GM18861 (cell line): ENCODE measurements around the gene KIR2DL4.
"Not testable (repeated sequence)": the region's sequence is repeated elsewhere in the genome, so short reads cannot be mapped to it uniquely, and the experiment has no call there.

Experiments
- ATAC-seq: cut with Tn5 transposase; IDR thresholded peaks from one replicate; pipeline ENCODE4 v1.9.1; 2021; ENCODE audit not compliant: unreplicated experiment

The KIR2DL4 gene

GRCh38 chr19:54804101-54804500, 691 bp downstream of the KIR2DL4 start:
- ATAC-seq: no peak

DNA sequence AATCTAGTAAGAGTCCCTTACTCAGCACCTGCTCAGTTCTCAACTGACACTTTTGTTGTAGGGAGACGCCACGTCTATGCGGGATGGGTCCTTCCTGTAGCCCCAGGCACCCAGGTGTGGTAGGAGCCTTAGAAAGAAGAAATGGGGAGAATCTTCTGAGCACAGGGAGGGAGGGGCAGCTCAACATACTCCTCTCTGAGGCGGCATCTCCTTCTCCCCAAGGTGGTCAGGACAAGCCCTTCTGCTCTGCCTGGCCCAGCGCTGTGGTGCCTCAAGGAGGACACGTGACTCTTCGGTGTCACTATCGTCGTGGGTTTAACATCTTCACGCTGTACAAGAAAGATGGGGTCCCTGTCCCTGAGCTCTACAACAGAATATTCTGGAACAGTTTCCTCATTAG, 1.2 kb downstream of the KIR2DL4 start:
- no peak for ATAC-seq

DNA sequence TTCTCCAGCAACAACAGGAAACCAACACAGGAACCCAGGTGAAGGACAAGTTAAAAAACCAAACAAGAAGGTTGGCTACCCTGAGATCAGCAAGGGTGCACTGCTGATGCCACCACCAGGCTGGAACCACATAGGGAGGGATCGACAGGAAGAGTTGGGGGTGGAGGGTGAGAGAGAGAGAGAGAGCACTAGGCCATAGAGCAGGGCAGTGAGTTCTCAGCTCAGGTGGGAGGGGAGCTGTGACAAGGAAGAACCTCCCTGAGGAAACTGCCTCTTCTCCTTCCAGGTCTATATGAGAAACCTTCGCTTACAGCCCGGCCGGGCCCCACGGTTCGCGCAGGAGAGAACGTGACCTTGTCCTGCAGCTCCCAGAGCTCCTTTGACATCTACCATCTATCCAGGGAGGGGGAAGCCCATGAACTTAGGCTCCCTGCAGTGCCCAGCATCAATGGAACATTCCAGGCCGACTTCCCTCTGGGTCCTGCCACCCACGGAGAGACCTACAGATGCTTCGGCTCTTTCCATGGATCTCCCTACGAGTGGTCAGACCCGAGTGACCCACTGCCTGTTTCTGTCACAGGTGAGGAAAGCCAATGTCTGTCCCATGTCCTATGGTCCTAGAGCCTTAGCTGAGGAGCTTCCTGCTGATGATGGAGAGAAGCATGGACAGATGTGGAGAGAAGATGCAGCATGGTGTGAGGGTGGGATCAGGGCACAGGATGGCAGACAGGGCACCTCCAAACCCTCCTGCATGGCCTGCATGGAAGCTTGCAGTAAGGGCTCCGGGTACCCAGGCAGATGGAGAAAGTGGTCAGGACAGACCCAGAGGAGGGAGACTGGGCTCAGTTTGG, 2.5 kb downstream of the KIR2DL4 start:
- no peak for ATAC-seq

DNA sequence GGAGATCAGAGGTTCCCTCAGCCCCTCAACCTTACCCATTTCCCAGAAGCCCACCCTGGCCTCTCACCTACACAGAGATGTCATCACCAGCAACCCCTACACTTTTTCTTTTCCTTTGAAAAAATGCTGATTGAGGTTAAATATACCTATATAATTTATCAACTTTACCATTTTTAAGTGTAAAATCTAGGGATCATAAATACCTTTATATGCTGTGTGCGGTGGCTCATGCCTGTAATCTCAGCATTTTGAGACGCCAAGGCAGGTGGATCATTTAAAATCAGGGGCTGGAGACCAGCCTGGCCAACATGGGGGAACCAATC, 3.1 kb downstream of the KIR2DL4 start:
- no peak for ATAC-seq

DNA sequence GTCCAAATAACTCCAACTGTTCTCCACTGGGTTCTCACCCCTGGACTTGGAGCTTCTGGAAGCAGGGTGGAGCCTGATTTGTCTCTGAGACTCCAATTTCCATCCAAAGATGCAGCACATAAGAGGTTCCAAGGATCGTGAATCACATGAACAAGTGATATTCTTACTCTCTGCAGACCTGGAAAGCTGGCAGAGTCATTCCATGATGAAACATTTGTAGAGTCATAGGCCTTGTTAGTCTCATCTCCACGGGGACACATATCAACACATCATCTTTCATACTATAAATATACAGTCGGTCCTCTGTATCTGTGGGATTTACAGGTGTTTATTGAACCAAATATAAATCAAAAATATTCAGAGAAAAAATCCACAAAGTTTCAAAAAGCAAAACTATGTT, 11.2 kb downstream of the KIR2DL4 start:
- ATAC-seq: not testable (repeated sequence)

- ATAC-seq: not testable (repeated sequence)
Observed at GRCh38 chr19:54816251-54816650, 12.8 kb downstream of the KIR2DL4 start, which contains the start of gene KIR3DL1. KIR3DL1 (plus strand) TSS chr19:54816468.

- no peak for ATAC-seq
Observed at GRCh38 chr19:54817670-54818536, 14.5 kb downstream of the KIR2DL4 start.

DNA sequence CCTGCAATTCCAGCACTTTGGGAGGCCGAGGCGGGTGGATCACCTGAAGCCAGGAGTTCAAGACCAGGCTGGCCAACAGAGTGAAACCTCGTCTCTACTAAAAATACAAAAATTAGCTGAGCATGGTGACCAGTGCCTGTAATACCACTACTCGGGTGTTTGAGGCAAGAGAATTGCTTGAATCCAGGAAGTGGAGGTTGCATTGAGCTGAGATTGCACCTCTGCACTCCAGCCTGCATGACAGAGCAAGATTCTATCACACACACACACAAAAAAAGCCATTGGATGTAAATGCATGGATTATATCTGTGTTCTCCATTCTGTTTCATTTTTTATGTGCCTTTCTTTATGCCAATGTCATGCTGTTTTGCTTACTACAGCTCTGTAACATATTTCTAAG, 21.0 kb downstream of the KIR2DL4 start:
- ATAC-seq: not testable (repeated sequence)

- ATAC-seq: not testable (repeated sequence)
Observed at GRCh38 chr19:54825326-54825725, 21.9 kb downstream of the KIR2DL4 start.

DNA sequence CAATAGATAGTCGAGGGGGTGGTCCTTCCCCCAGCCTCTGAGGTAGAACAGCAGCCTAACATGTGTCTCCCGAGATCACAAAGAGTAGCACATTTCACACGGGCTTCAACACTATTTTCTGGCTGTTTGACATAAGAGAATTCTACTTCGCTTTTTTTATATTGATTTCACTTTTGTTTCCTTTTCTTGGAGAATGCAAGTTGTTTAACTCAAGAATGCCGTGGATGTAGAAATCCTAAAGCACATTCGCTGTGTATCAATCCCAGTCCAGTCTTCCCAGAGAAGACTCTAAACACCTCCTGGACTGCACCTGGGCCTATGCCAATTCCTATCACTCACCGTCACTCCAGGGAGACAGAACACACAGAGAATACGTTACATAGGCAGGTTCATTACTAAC, 24.7 kb downstream of the KIR2DL4 start:
- ATAC-seq: not testable (repeated sequence)

GRCh38 chr19:54832496-54832895, 29.1 kb downstream of the KIR2DL4 start, which contains the start of gene KIR2DS4:
KIR2DS4 (plus strand) TSS chr19:54832676.
- not testable (repeated sequence) for ATAC-seq

DNA sequence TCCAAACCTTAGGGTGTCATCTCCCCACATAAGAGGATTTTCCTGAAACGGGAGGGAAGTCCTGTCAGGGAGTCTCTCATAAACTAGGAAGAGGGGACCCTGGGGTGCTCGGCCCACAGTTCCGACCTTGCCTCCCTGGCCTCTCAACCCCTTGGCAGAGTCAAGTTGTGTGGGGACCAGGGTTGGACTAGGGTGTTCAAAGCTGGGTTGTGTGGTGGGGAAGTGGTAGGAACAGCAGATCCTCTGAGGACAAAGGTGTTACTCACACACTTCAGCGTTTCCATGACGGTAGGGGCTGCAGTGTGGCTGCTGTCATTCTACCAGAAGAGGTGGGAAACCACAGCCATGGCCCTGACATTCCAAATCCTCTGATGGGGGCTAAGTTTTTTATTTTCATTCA, 31.7 kb downstream of the KIR2DL4 start:
- ATAC-seq: not testable (repeated sequence)

DNA sequence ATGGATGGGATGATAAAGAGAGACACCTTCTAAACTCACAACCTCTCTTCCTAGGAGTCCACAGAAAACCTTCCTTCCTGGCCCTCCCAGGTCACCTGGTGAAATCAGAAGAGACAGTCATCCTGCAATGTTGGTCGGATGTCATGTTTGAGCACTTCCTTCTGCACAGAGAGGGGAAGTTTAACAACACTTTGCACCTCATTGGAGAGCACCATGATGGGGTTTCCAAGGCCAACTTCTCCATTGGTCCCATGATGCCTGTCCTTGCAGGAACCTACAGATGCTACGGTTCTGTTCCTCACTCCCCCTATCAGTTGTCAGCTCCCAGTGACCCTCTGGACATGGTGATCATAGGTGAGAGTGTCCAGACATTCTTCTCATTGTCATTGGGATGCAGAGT, 34.1 kb downstream of the KIR2DL4 start:
- not testable (repeated sequence) for ATAC-seq

DNA sequence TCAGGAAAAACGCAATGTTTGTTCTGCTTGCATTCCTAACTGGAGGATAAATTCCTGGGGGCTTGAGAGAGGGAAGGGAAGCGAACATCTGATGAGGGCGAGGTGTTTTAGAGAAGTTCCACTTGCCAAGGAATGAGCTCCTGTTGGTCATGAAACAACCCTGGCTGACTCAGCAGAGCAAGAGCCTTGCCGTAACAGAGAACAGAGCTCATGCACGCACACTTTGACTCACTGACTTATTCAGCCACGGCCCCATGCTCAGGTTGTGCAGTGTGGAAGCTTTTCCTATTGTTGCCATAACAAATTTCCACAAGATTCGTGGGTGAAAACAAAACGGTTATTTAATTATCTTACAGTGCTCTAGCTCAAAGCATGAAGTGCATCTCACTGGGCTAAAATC, 39.8 kb downstream of the KIR2DL4 start:
- not testable (repeated sequence) for ATAC-seq

DNA sequence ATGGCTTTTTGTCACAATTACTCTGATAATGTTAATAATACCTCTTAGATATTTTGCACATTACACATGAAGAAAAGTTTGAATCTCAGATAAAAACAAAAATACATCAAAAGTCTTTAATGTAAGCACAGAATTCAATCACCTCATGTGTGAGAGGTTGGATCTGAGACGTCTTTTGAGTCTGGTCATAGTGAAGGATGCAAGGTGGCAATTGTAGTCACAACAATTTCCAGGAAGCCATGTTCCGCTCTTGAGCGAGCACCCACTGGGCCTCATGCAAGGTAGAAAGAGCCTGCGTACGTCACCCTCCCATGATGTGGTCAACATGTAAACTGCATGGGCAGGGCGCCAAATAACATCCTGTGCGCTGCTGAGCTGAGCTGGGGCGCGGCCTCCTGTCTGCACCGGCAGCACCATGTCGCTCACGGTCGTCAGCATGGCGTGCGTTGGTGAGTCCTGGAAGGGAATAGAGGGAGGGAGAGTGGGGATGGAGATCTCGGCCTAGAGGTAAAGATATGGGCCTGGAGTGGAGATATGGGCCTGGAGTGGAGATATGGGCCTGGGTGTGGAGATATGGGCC, 46.7 kb downstream of the KIR2DL4 start, which contains the start of gene KIR3DL2:
TSS of gene KIR3DL2 (plus strand) at position 383 of the 580 bp plus-strand sequence. CDS start at position 416, 33 bp downstream.
- not testable (repeated sequence) for ATAC-seq

DNA sequence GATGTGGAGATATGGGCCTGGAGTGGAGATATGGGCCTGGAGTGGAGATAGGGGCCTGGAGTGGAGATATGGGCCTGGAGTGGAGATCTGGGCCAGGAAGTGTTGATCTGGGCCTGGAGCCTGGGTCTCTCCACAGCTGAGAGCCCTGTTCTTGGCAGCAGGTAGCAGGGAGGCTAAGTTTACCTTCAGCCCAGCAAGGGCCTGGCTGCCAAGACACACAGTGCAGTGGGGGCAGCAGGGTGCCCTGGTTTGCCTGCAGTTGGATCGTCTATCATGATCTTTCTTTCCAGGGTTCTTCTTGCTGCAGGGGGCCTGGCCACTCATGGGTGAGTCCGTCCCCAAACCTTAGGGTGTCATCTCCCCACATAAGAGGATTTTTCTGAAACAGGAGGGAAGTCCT, 47.5 kb downstream of the KIR2DL4 start:
- no peak for ATAC-seq

DNA sequence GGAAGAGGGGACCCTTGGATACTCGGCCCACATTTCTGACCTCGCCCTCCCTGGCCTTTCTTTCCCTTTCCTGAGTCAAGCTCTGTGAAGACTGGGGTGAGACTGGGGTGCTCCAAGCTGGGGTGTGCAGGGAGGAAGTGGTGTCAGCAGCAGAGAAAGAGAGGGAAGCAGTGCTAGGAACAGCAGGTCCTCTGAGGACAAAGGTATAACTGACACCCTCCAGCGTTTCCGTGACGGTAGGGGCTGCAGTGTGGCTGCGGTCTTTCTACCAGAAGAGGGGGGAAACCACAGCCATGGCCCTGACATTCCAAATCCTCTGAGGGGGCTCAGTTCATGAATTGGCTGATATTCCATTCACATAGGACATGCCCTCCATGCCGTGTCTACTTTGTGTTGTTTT, 47.9 kb downstream of the KIR2DL4 start:
- no peak for ATAC-seq

GRCh38 chr19:54855241-54855640, 51.8 kb downstream of the KIR2DL4 start:
- not testable (repeated sequence) for ATAC-seq

- ATAC-seq: not testable (repeated sequence)
Observed at GRCh38 chr19:54858476-54858875, 55.1 kb downstream of the KIR2DL4 start.

GRCh38 chr19:54859421-54859820, 56.0 kb downstream of the KIR2DL4 start:
- ATAC-seq: not testable (repeated sequence)

- not testable (repeated sequence) for ATAC-seq
Observed at GRCh38 chr19:54863459-54863858, 60.0 kb downstream of the KIR2DL4 start.
